Esophagus muscularis mucosa (tissue), 4 donors: ENCODE results near the gene IGF2R.

Experiments
- CTCF ChIP-seq, 3 experiments: fragments of 200-600 bp in 2 of 3; fragments of 450-650 bp in 1 of 3; sonication (generic) in 2 of 3; IDR thresholded peaks; one replicate each; pipeline ENCODE4 v1.5.1; 2017 to 2019; ENCODE audit warnings: antibody characterized with exemption in 3 of 3, mild to moderate bottlenecking in 2 of 3, moderate library complexity in 1 of 3
- EP300 ChIP-seq: sonication (generic); formaldehyde crosslinking; IDR thresholded peaks from one replicate; pipeline ENCODE4 v1.6.1; 2017; ENCODE audit warnings: antibody characterized with exemption
- POLR2A ChIP-seq: fragments of 450-650 bp; IDR thresholded peaks from one replicate; pipeline ENCODE4 v1.6.1; 2017; ENCODE audit warnings: antibody characterized with exemption, moderate library complexity, mild to moderate bottlenecking, low read depth
- POLR2AphosphoS5 ChIP-seq, 2 donors: sonication (generic); formaldehyde crosslinking; IDR thresholded peaks; one replicate each; pipeline ENCODE4 v1.6.1; 2017; ENCODE audit warnings: antibody characterized with exemption in 2 of 2

DNA sequence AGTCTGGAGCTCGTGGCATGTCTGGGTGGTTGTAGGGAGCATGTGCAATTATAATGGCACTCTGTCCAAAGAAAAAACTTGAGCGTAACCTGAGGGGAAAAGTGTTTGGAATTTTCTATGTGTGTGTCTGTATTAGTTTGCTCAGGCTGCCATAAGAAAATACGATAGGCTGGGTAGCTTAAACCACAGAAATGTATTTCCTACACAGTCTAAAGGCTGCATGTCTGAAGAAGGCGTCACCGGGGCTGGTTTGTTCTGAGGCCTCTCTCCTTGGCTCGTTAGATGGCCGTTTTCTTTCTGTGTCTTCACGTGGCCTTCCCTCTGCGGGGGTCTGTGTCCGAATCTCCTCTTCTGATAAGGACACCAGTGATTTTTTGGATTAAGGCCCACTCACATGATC, 59.0 kb downstream of the IGF2R start:
- TF ChIP-seq EP300 (no peak), CTCF (IDR thresholded peaks at IDR 0.05) (no peak), POLR2A (no peak), POLR2AphosphoS5 (IDR thresholded peaks at IDR 0.05) (no peak)
